CD4-positive, alpha-beta T cell treated with Interleukin-17A for 4 hours (primary cell): ENCODE measurements around the gene PHKG2.
A peak's percentile ranks its signal among the peaks of the same experiment; 100 is the strongest.

ENCODE experiments used
- DNase-seq: peaks from one replicate; pipeline ENCODE4 v3.0.0-alpha.2; 2020; ENCODE audit warnings: mixed read lengths

PHKG2 gene

DNA sequence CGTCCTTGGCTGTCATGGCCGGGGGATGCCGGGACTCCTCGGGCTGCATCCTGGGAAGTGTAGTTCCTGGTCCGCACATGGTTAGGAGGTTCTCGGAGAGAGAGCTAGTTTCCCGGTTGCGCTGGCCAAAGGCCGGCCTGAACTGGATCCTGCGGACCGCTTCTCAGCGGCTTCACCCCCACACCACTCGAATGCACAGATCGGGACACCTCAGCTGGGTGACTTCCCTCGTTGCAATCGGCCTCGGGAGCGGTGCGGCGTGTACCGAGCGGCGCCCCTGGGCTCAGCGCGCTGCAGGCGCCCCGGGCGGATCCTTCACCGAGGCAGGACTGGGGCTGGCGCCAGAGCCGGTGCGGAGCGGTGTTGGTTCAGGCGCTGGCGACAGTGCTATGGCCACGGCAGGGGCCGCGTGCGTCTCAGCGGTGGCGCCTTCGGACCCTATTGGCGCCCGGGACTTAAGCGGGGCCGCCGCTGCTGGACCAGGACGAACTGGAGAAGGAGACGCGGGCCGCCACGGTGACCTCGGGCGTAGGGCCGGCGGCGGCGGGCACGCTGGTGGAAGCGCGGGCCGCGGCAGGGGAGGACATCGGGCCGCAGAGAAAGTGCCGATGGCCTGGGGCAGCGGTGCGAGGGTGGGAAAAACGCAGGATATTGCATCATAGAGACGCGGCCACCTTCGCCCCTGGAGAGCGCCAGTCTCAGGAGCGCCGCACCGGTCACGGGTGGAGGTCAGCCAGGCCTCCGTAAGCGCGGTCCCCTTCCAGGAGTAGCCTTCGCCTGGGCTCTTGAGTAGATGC lies 27.4 kb downstream of the PHKG2 start:
- peak; percentile 65 for DNase-seq

DNA sequence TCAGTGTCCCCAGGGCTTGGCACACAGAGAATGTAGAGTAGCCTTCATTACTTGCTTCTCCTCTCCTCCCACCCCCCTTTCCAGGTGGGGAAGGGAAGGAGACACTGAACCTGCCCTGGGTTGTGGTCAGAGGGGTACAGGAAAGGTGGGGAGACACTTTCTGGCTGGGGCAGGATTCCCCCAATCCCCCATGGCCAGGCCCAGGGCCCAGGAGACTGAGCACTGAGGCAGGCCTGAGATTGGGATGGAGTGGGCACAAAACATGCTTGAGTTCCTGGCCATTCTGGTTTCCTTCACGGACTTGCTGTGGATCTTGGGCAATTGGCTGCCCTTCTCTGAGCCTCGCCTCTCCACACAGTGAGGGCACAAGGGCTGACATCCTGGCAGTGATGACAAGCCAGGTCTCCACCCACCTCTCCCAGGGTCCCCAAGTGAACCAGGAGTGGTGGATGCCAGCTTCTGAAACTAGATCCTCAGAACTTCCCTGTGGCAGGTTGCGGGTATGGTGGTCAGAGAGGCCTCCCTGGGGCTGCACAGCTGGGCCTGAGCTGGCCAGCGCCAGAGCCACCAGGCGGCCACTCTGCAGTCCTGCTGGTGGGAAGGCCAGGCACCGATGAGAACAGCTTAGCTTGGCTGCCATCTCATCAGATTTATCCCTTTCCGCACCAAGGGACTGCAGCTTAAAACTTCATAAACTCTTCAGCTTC lies 29.5 kb downstream of the PHKG2 start:
- no peak for DNase-seq

DNA sequence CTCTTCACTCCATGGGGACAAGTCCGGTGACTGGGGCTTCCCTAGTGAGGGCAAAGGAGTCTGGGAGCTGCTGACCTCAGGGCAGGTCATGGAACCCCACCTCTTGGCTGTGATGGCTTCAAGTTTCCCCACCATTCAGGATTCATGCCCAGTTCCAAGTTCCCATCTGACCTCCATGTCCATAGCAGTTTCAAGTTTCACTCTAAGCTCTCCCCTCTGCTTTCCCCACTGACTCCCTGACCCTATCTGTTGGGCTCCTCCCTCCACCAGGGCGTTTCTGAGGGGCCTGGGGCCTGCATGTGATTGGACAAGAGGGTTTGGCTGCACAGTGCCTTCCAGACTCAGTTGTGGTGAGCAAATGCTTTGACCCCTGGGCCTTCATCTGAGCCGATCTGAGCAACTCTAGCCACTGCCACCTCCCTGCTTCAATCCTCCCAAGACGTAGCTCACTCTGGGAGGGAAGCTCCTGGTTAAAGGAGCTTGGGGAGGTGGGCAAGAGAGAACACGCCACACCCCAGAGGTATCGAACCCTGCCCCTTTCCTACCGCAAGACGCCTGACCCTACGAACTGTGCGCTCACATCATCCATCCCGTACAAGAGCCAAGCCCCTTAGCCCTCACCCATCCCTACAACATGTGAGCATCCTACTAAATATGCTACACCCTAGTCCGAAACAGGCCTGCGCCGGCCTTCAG lies 30.5 kb downstream of the PHKG2 start:
- DNase-seq: no peak

DNA sequence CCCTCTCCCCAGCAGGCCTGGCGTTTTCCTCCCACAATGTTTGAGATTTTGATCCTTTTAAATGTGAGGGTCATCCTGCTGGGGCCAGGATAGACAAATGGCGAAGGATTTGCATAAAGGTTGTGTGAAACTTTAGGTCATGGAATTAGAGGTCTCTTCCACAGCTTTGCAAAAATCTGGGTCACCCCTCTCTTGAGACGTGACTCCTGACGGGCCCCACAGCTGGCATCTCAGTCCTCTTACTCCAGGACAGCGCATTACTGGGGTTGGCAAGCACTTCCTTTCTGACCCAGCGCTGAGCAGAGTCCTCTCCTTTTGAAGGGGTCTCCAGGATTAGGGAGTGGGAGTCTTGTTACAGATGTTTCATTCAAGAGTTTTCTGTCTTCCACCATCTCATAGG lies 31.4 kb downstream of the PHKG2 start:
- no peak for DNase-seq

DNA sequence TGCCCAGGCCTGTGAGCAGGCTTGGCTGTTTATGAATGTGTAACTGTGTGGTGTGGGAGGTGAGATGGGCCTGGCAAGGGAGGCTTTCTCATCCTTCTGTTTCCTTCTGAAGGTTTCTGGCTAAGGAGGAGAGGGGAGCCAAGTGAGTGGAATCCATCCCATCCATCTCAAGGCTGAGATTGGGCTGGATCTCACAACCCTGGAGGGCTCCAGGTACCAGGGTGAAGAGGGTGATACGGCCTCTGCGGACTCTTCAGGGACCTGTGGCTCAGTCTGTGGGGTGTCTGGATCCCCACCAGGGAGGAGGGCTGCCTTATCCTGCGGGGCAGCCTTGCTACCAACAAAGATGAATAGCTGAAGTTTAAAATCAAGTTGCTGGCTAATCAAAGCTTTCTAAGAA lies 31.8 kb downstream of the PHKG2 start:
- DNase-seq: no peak

DNA sequence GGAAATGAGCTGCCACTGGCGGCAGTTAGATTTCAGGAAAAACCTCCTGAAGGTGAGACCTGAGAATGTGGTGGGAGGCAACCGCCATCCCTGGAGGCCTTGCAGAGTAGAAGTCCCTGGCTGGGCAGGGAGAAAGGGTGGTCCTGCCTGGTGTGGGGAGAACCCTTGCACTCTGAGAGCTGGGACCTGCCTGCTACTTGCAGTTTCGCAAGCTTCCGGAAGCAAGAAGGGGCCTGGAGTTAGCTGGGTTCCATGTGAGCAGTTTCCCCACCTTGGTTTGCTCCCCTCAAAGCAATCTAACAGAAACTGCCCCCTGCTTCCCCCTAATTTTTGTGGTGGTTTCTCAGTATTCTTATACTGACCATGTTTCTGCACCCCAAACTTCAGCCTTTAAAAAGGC lies 32.3 kb downstream of the PHKG2 start:
- DNase-seq: no peak

DNA sequence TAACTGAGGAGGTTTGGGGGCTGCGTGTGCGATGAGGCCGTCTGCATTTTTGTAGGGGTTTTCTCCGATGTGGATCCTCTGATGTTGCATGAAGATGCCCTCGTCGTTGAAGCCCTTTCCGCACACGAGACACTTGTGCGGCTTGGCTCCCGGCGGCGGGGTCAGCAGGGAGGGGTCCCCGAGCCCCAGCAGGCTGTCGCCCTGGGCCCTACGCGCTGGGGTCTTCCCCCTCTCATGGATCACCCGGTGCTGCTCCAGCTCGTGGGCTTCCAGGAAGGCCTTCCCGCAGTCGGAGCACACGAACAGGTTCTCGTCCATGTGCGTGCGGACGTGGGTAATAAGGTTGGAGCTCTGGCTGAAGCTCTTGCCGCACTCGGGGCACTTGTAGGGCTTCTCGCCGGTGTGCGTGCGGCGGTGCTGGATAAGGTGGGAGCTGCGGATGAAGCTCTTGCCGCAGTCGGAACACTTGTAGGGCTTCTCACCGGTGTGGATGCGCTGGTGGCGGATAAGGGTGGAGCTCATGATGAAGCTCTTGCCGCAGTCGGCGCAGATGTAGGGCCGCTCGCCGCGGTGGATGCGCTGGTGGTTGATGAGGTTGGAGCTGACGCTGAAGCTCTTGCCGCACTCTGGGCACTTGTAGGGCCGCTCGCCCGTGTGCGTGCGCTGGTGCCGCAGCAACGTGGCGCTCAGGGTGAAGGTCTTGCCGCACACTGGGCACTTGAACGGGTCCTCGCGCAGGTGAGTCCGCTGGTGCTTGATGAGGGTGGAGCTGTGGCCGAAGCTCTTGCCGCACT lies 34.5 kb downstream of the PHKG2 start:
- no peak for DNase-seq

DNA sequence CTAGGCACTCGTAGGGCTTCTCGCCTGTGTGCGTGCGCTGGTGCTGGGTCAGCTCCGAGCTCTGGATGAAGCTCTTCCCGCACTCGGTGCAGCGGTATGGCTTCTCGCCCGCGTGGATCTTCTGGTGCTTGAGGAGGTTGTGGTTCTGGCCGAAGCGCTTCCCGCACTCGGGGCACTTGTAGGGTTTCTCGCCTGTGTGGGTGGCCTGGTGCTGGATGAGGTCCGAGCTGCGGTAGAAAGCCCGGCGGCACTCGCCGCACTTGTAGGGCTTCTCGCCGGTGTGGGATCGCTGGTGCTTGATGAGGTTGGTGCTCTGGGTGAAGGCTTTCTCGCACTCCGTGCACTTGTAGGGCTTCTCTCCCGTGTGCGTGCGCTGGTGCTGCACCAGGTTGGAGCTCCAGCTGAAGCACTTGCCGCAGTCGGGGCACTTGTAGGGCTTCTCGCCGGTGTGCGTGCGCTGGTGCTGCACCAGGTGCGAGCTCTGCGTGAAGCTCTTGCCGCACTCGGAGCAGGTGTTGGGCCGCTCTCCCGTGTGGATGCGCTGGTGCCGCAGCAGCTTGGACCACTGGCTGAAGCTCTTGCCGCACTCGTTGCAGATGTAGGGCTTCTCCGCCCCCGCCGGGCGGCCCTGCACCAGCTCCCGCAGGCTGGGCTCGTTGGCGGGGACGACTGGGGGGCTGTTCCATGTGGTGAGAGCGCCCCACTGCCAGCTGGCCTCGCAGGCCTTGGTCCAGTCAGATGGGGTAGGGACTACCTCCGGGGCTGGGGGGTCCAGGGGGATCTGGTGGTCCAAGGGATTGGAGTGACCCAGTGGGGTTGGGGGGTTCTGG lies 35.3 kb downstream of the PHKG2 start:
- no peak for DNase-seq

DNA sequence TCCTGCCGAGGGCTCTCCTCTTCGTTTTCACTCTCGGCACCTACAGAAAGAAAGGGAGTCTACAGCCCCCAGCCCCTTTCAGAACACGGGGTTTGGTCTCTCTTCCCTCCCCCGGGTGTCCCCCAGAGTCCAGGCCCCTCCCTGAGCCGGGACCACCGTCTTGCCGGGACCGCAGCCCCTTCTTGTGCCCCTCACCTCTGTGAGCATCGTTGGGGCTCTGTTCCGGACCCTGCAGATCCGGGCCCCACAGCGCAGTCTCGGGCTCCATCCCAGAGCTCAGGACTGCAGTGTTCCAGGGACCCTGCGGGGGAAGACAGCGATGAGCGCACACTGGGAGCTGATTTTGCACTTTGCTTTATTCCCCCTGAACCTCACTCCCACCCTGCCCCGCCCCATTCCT lies 36.0 kb downstream of the PHKG2 start:
- DNase-seq: no peak

DNA sequence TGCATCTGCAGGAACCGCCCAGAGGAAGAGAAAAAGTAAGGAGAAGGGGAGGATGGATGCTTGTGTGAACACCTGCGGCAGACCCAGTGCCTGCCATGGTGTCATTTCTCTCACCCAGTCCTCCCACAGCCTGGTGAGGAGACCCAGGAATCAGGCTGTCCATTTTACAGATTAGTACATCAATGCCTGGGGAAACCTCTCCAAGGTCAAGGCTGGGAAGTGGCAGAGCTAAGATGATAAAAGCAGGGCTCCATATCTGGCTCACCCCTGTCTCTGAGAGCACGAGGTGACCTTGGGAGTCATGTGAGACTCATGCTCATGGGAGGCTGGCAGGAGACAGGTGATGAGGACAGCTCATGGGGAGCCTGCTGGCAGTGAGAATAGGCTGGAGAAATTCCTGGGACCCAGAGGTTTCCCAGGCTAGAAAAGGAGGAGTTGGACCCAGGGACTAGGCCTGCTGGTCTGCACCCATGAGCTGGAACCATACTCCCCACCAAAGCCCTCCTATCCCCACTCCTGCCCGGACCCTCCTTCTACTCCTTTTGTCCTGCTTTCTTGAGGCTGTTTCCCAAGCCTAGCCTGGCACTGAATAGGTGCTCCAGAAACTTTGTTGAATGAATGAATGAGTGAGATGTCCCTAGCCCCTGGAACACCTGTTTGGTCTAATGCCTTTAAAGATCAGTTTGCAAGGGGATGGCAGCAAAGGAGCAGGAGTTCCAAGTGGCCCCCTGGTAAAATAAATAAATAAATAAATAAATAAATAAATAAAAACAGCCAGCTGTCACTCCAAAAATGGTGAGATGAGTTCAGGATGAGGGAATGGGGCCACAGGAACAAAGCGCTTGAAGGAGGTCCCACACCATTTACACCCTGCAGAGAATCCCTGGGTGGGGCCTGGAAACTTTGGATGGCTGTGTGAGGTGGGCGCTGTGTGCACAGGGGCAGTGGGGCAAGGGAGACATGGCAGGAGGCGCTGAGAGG lies 37.2 kb downstream of the PHKG2 start:
- DNase-seq: no peak

DNA sequence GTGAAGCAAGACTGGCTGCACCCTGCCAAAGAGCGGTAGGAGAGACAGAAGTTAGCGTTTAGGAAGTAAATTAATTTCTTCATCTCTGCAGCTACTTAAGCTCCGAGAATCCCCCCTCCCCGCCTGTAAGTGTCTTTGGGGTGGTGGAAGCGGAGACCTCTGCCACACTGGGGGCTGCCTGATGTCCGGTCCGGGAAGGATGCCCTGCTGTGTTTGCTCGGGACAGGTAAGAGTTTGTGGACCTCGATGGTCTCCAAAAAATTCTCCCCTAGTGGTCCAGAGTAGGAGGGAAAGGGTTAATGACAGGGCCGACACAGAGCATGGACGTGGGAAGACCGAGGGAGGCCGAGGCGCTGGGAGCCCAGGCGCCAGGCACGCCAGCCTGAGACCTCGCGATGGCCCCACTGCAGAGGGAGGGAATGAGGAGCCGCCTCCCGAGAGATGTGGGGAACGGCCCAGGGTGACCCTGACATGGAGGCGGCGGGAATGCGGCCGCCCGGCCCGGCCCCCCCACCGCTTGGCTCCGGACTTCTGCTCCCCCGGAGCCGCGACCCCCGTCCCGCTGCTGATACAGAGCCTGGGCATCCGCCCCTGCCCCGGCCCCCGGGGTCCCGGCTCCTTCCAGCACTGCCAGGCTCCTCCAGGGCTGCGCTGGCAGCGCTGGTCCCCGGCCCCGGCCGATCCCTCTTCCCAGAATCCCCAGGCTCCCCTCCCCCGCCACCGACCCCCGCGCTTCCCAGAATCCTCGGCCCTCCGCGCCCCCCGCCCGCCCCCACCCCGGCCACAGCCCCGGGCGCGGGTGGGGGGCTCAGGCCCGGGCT lies 38.1 kb downstream of the PHKG2 start:
- DNase-seq: peak; percentile 19

DNA sequence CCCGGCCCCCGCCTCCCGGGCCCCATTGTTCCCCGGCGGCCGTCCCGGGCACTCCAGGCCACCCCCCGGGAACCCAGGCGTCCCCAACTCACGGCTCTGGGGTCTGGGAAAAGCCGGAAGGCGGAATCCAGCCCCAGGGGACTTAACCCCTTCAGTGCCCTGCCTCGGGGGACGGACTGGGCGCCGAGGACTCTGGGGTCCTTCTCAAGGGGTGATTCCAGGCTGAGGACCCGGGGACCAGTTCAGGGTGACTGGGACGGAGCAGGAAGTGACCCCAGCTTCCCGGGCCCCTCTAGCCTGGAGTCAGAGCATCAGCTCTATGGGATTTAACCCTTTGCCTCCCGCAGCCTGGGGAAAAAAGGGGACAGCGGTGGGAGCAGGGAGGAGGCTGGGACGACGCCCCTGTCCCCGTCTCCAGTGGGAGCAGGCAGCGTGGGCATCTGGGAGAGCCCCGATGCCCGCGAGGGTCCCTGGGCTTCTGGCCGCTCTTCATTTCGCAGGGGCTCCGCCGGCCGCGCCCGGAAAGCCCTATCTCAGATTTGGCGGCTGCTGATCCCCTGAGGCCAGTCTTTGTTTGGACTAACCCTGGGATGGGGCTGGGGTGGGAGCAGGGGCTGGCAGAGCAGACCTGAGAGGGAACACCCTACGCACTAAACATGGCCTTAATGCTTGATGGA lies 38.8 kb downstream of the PHKG2 start, which contains the start of gene ZNF629:
ZNF629 (minus strand) TSS at position 270 of the 677 bp plus-strand sequence. CDS start 2,723 bp downstream, outside the sequence.
- DNase-seq: peak; percentile 57

DNA sequence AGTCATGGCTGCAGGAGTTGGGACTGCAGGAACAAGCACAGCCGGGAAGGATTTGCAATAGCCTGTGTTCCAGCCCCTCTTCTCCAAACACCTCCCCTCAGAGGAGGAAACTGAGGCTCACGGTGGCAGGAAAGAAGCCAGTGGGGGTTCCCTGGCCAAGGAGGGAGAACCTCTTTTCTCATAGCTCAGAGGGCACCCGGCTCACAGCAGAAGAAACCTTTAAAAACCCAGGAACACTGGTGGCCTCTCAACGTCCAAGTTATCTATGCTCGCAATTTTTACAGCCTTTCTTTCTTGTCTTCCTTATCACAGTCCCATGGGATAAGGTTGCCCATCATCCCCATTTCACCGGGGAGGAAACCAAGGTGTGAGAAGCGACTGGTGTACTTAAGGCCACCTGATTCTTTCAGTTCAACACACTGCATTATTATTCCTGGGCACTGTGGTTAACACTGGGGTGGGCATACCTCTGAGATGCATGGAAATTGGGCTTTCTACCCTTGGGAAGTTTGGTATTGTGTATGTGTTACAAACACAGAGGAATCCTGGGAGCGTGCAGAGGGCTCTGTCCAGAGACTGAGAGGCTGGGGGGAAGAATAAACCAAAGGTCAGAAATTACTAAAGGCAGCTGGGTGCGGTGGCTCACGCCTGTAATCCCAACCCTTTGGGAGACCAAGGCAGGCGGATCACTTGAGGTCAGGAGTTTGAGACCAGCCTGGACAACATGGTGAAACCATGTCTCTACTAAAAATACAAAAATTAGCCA lies 39.6 kb downstream of the PHKG2 start:
- no peak for DNase-seq

DNA sequence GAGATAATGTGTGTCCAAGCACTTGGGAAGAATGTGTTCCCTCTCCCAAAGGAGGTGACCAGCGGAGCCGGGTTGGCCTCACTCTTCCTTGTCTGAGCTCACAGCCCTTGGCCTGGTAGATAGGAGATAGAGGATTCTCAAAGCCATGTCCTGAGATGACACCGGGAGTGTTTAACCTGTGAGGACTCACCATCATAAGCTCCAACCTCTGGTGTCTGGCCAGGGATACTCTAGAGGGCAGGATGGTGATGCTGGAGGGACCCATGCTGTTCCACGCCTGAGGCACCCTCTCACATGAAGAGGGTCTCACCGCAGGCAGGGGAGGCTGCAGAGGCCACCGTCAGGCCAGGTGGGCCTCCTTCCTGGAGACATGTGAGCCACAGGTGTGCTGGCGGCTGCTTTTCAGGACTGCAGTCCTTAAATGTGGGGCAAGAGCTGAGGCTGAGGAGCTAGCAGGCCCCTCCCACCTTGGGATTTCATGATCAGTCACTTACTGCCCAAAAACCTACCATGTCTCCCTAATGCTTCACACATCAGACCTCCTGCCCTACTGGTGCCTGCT lies 45.4 kb downstream of the PHKG2 start:
- no peak for DNase-seq

DNA sequence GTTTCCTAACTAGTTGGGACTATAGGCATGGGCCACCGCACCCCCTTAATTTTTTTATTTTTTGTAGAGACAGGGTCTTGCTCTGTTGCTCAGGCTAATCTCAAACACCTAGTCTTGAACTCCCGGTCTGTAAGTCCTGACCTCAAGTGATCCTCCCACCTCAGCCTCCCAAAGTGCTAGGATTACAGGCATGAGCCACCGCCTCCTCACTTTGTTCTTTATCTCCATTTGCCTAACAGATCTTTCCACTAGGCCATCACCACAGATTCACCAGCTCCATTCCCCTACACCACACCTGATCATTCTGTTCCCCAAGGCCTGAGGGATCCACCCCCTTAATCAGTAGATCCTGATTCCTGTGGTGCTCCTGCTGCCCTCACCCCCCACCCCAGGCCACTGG lies 46.4 kb downstream of the PHKG2 start:
- no peak for DNase-seq

DNA sequence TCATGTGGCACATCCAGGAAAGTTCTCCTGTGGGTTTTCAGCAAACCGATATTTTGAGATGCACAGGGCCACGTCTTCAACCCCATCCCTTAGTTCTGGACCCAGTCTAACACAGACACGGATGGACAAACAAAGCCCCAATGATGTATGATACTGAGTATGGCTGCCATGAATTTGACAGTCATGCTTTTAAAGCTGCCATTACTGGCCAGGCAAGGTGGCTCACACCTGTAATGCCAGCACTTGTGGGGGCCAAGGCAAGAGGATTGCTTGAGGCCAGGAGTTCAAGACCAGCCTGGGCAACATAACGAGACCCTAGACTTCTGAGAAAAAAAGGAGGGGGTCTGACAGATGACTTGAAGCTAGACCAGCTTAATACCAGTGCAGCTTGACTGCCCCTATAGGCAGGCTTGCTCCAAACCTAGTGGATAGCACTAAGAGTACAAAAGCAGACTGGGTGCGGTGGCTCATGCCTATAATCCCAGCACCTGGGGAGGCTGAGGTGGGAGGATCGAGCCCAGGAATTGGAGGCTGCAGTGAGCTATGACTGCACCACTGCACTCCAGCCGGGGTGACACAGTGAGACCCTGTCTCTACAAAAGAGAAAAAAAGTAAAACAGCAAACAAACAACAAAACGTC lies 49.6 kb downstream of the PHKG2 start:
- no peak for DNase-seq
